ENCODE results near the gene ZIC1. TPM values are rescaled to one million over a fixed set of nuclear protein-coding genes. Genes with fewer than 3 reads are reported as not detected.

ZIC1 gene
- total and polyA plus RNA-seq, 7 experiments from 2014 or later, result not detected

GRCh38 chr3:147379651-147380050 is 29.5 kb upstream of the ZIC1 start:
- H3K27me3 ChIP-seq (ENCODE audit: control insufficient read depth in 2 of 2, insufficient read depth in 2 of 2, low read length in 2 of 2), result peaks cover 0 to 10% of the 10 kb centered on the region in 2 donors
- no peaks in the 10 kb centered on the region for H3K4me1 ChIP-seq (ENCODE audit: control insufficient read depth in 2 of 2, insufficient read depth in 2 of 2, low read length in 2 of 2)
- no peak overlapping the region for H3K27ac Mint-ChIP-seq
- CTCF ChIA-PET, result no interaction called here
- H3K4me3 Mint-ChIP-seq, result no peak overlapping the region
- H3K27me3 Mint-ChIP-seq, result peaks cover 75 to 86% (median 77%) of the 10 kb centered on the region in 5 donors
- DNase-seq (no peak), ATAC-seq (no peak)
- intact Hi-C loops (cut with micrococcal nuclease), result loop anchor here in 1 of 2 donors (5.0 kb wide), 1 partner anchor 38 kb away; no protein-coding TSS in a partner anchor
- H3K36me3 Mint-ChIP-seq, result peaks cover 0 to 6% (median 0%) of the 10 kb centered on the region in 5 donors
- H3K9me3 ChIP-seq (ENCODE audit: control insufficient read depth in 2 of 3, low read length in 3 of 3), result no peaks in the 10 kb centered on the region
- POLR2A ChIA-PET, result no interaction called here
- no peaks in the 10 kb centered on the region for H3K4me1 Mint-ChIP-seq
- peaks cover 0 to 55% (median 20%) of the 10 kb centered on the region in 11 donors for H3K9me3 Mint-ChIP-seq
- H3K4me3 ChIP-seq (ENCODE audit: low read length), result no peak overlapping the region
- H3K36me3 ChIP-seq (ENCODE audit: control insufficient read depth in 2 of 3, insufficient read depth in 3 of 3, low read length in 3 of 3), result no peaks in the 10 kb centered on the region
- H3K27ac ChIP-seq (ENCODE audit: low read depth, low read length), result no peak overlapping the region

GRCh38 chr3:147380387-147380951 is 28.7 kb upstream of the ZIC1 start:
- CTCF ChIA-PET, result no interaction called here
- H3K36me3 ChIP-seq (ENCODE audit: control insufficient read depth in 2 of 3, insufficient read depth in 3 of 3, low read length in 3 of 3), result no peaks in the 10 kb centered on the region
- H3K4me3 ChIP-seq (ENCODE audit: low read length), result no peak overlapping the region
- peaks cover 0 to 4% (median 0%) of the 10 kb centered on the region in 3 experiments for H3K9me3 ChIP-seq (ENCODE audit: control insufficient read depth in 2 of 3, low read length in 3 of 3)
- H3K36me3 Mint-ChIP-seq, result peaks cover 0 to 6% (median 1%) of the 10 kb centered on the region in 5 donors
- H3K27ac ChIP-seq (ENCODE audit: low read depth, low read length), result no peak overlapping the region
- peaks cover 0 to 56% (median 20%) of the 10 kb centered on the region in 11 donors for H3K9me3 Mint-ChIP-seq
- no peaks in the 10 kb centered on the region for H3K4me1 ChIP-seq (ENCODE audit: control insufficient read depth in 2 of 2, insufficient read depth in 2 of 2, low read length in 2 of 2)
- no peak overlapping the region for H3K27ac Mint-ChIP-seq
- DNase-seq (no peak), ATAC-seq (no peak)
- intact Hi-C loops (cut with micrococcal nuclease), result no loop called here
- peaks cover 78 to 88% (median 83%) of the 10 kb centered on the region in 5 donors for H3K27me3 Mint-ChIP-seq
- peaks cover 0 to 10% of the 10 kb centered on the region in 2 donors for H3K27me3 ChIP-seq (ENCODE audit: control insufficient read depth in 2 of 2, insufficient read depth in 2 of 2, low read length in 2 of 2)
- H3K4me3 Mint-ChIP-seq, result no peak overlapping the region
- no peaks in the 10 kb centered on the region for H3K4me1 Mint-ChIP-seq
- POLR2A ChIA-PET, result no interaction called here

- H3K4me1 Mint-ChIP-seq, result no peaks in the 10 kb centered on the region
- H3K4me3 ChIP-seq (ENCODE audit: low read length), result no peak overlapping the region
- POLR2A ChIA-PET, result no interaction called here
- H3K36me3 ChIP-seq (ENCODE audit: control insufficient read depth in 2 of 3, insufficient read depth in 3 of 3, low read length in 3 of 3), result no peaks in the 10 kb centered on the region
- DNase-seq (no peak), ATAC-seq (no peak)
- peaks cover 0 to 4% (median 0%) of the 10 kb centered on the region in 3 experiments for H3K9me3 ChIP-seq (ENCODE audit: control insufficient read depth in 2 of 3, low read length in 3 of 3)
- CTCF ChIA-PET, result no interaction called here
- H3K27ac ChIP-seq (ENCODE audit: low read depth, low read length), result no peak overlapping the region
- intact Hi-C loops (cut with micrococcal nuclease), result no loop called here
- peaks cover 0 to 56% (median 20%) of the 10 kb centered on the region in 11 donors for H3K9me3 Mint-ChIP-seq
- peaks cover 0 to 10% of the 10 kb centered on the region in 2 donors for H3K27me3 ChIP-seq (ENCODE audit: control insufficient read depth in 2 of 2, insufficient read depth in 2 of 2, low read length in 2 of 2)
- H3K4me1 ChIP-seq (ENCODE audit: control insufficient read depth in 2 of 2, insufficient read depth in 2 of 2, low read length in 2 of 2), result no peaks in the 10 kb centered on the region
- peaks cover 83 to 89% (median 88%) of the 10 kb centered on the region in 5 donors for H3K27me3 Mint-ChIP-seq
- no peak overlapping the region for H3K4me3 Mint-ChIP-seq
- H3K36me3 Mint-ChIP-seq, result peaks cover 0 to 6% (median 4%) of the 10 kb centered on the region in 5 donors
- no peak overlapping the region for H3K27ac Mint-ChIP-seq
Observed at GRCh38 chr3:147380977-147381376, 28.2 kb upstream of the ZIC1 start.

- H3K4me3 Mint-ChIP-seq, result no peak overlapping the region
- no peak for DNase-seq
- peaks cover 0 to 6% (median 4%) of the 10 kb centered on the region in 5 donors for H3K36me3 Mint-ChIP-seq
- peaks cover 0 to 4% (median 0%) of the 10 kb centered on the region in 3 experiments for H3K9me3 ChIP-seq (ENCODE audit: control insufficient read depth in 2 of 3, low read length in 3 of 3)
- no peaks in the 10 kb centered on the region for H3K4me1 ChIP-seq (ENCODE audit: control insufficient read depth in 2 of 2, insufficient read depth in 2 of 2, low read length in 2 of 2)
- H3K27ac ChIP-seq (ENCODE audit: low read depth, low read length), result no peak overlapping the region
- ATAC-seq, result no peak
- no peak overlapping the region for H3K4me3 ChIP-seq (ENCODE audit: low read length)
- H3K27ac Mint-ChIP-seq, result no peak overlapping the region
- intact Hi-C loops (cut with micrococcal nuclease), result no loop called here
- no peaks in the 10 kb centered on the region for H3K36me3 ChIP-seq (ENCODE audit: control insufficient read depth in 2 of 3, insufficient read depth in 3 of 3, low read length in 3 of 3)
- H3K27me3 Mint-ChIP-seq, result peaks cover 88 to 94% (median 92%) of the 10 kb centered on the region in 5 donors
- ChIA-PET CTCF (no interaction called here), POLR2A (no interaction called here)
- peaks cover 0 to 10% of the 10 kb centered on the region in 2 donors for H3K27me3 ChIP-seq (ENCODE audit: control insufficient read depth in 2 of 2, insufficient read depth in 2 of 2, low read length in 2 of 2)
- peaks cover 0 to 62% (median 19%) of the 10 kb centered on the region in 11 donors for H3K9me3 Mint-ChIP-seq
- no peaks in the 10 kb centered on the region for H3K4me1 Mint-ChIP-seq
Observed at GRCh38 chr3:147381596-147381995, 27.6 kb upstream of the ZIC1 start.

GRCh38 chr3:147383617-147384016 is 25.5 kb upstream of the ZIC1 start:
- POLR2A ChIA-PET, result no interaction called here
- Mint-ChIP-seq H3K9me3 (peaks cover 0 to 69% (median 23%) of the 10 kb centered on the region in 11 donors), H3K4me3 (no peak overlapping the region), H3K4me1 (no peaks in the 10 kb centered on the region), H3K27me3 (peaks cover 86 to 94% (median 92%) of the 10 kb centered on the region in 5 donors), H3K36me3 (peaks cover 0 to 14% (median 4%) of the 10 kb centered on the region in 5 donors), H3K27ac (no peak overlapping the region)
- H3K27ac ChIP-seq (ENCODE audit: low read depth, low read length), result no peak overlapping the region
- no peak for DNase-seq
- H3K9me3 ChIP-seq (ENCODE audit: control insufficient read depth in 2 of 3, low read length in 3 of 3), result peaks cover 0 to 4% (median 0%) of the 10 kb centered on the region in 3 experiments
- no peaks in the 10 kb centered on the region for H3K4me1 ChIP-seq (ENCODE audit: control insufficient read depth in 2 of 2, insufficient read depth in 2 of 2, low read length in 2 of 2)
- no peaks in the 10 kb centered on the region for H3K36me3 ChIP-seq (ENCODE audit: control insufficient read depth in 2 of 3, insufficient read depth in 3 of 3, low read length in 3 of 3)
- CTCF ChIA-PET, result no interaction called here
- intact Hi-C loops (cut with micrococcal nuclease), result no loop called here
- no peak overlapping the region for H3K4me3 ChIP-seq (ENCODE audit: low read length)
- peaks cover 0 to 6% of the 10 kb centered on the region in 2 donors for H3K27me3 ChIP-seq (ENCODE audit: control insufficient read depth in 2 of 2, insufficient read depth in 2 of 2, low read length in 2 of 2)
- ATAC-seq, result no peak

GRCh38 chr3:147384210-147385058 is 24.7 kb upstream of the ZIC1 start:
- peaks cover 0 to 6% of the 10 kb centered on the region in 2 donors for H3K27me3 ChIP-seq (ENCODE audit: control insufficient read depth in 2 of 2, insufficient read depth in 2 of 2, low read length in 2 of 2)
- intact Hi-C loops (cut with micrococcal nuclease), result no loop called here
- H3K4me1 ChIP-seq (ENCODE audit: control insufficient read depth in 2 of 2, insufficient read depth in 2 of 2, low read length in 2 of 2), result no peaks in the 10 kb centered on the region
- CTCF ChIA-PET, result no interaction called here
- H3K9me3 Mint-ChIP-seq, result peaks cover 0 to 69% (median 20%) of the 10 kb centered on the region in 11 donors
- H3K9me3 ChIP-seq (ENCODE audit: control insufficient read depth in 2 of 3, low read length in 3 of 3), result peaks cover 0 to 4% (median 0%) of the 10 kb centered on the region in 3 experiments
- H3K4me3 ChIP-seq (ENCODE audit: low read length), result no peak overlapping the region
- no peaks in the 10 kb centered on the region for H3K36me3 ChIP-seq (ENCODE audit: control insufficient read depth in 2 of 3, insufficient read depth in 3 of 3, low read length in 3 of 3)
- ATAC-seq (no peak), DNase-seq (no peak)
- peaks cover 86 to 94% (median 92%) of the 10 kb centered on the region in 5 donors for H3K27me3 Mint-ChIP-seq
- H3K4me3 Mint-ChIP-seq, result no peak overlapping the region
- H3K27ac ChIP-seq (ENCODE audit: low read depth, low read length), result no peak overlapping the region
- no peak overlapping the region for H3K27ac Mint-ChIP-seq
- H3K4me1 Mint-ChIP-seq, result peaks cover 0 to 3% (median 0%) of the 10 kb centered on the region in 7 donors
- peaks cover 0 to 21% (median 2%) of the 10 kb centered on the region in 5 donors for H3K36me3 Mint-ChIP-seq
- POLR2A ChIA-PET, result no interaction called here
